Large intestine (tissue), 1 donor: ENCODE results near the gene THAP11. TPM values are rescaled to one million over a fixed set of nuclear protein-coding genes. Genes with fewer than 3 reads are reported as not detected.

Experiments used
- polyA plus RNA-seq: library from polyadenylated mRNA; unstranded; fragments of 120-200 nt; gene quantifications from one replicate; pipeline ENCODE4 v1.2.1, GENCODE V29; 2013

THAP11 gene
- polyA plus RNA-seq, 1 donor = 23.4 TPM

Other genes with a start within 250 kb of the THAP11 start
- 2.6 TPM for gene CARMIL2, start 197.2 kb upstream of the THAP11 start, polyA plus RNA-seq
- 28.0 TPM for gene ACD, start 182.1 kb upstream of the THAP11 start, polyA plus RNA-seq
- 1.6 TPM for gene PARD6A, start 181.4 kb upstream of the THAP11 start, polyA plus RNA-seq
- 12.1 TPM for gene ENKD1, start 175.6 kb upstream of the THAP11 start, polyA plus RNA-seq
- gene C16orf86, start 175.5 kb upstream of the THAP11 start, polyA plus RNA-seq = 1.4 TPM
- gene GFOD2, start 123.0 kb upstream of the THAP11 start, polyA plus RNA-seq = 6.4 TPM
- gene RANBP10, start 35.8 kb upstream of the THAP11 start, polyA plus RNA-seq = 18.0 TPM
- 1.5 TPM for gene TSNAXIP1, start 35.4 kb upstream of the THAP11 start, polyA plus RNA-seq
- gene NUTF2, start 4.6 kb downstream of the THAP11 start, polyA plus RNA-seq = 123 TPM
- 58.1 TPM for gene CENPT, start 5.4 kb downstream of the THAP11 start, polyA plus RNA-seq
- gene EDC4, start 30.7 kb downstream of the THAP11 start, polyA plus RNA-seq = 59.7 TPM
- gene NRN1L, start 42.6 kb downstream of the THAP11 start, polyA plus RNA-seq = 1.6 TPM
- 24.2 TPM for gene PSKH1, start 50.9 kb downstream of the THAP11 start, polyA plus RNA-seq
- gene CTRL, start 89.5 kb downstream of the THAP11 start, polyA plus RNA-seq = 0.87 TPM
- 99.2 TPM for gene PSMB10, start 94.5 kb downstream of the THAP11 start, polyA plus RNA-seq
- 18.5 TPM for gene LCAT, start 101.8 kb downstream of the THAP11 start, polyA plus RNA-seq
- gene SLC12A4, start 126.3 kb downstream of the THAP11 start, polyA plus RNA-seq = 25.5 TPM
- gene DPEP3, start 138.2 kb downstream of the THAP11 start, polyA plus RNA-seq = 0.09 TPM
- 1.6 TPM for gene DPEP2, start 157.2 kb downstream of the THAP11 start, polyA plus RNA-seq
- not detected for gene DPEP2NB, start 173.6 kb downstream of the THAP11 start, polyA plus RNA-seq
- 9.9 TPM for gene DDX28, start 180.9 kb downstream of the THAP11 start, polyA plus RNA-seq
- gene DUS2, start 181.0 kb downstream of the THAP11 start, polyA plus RNA-seq = 12.2 TPM
- 22.0 TPM for gene NFATC3, start 243.1 kb downstream of the THAP11 start, polyA plus RNA-seq